CD8-positive, alpha-beta memory T cell (primary cell): ENCODE measurements around the gene ITGA6. TPM values are rescaled to one million over a fixed set of nuclear protein-coding genes. Genes with fewer than 3 reads are reported as not detected.

ENCODE experiments used
- CTCF ChIA-PET: fragments of 350-600 bp; sonication (Branson Sonifier 250); formaldehyde crosslinking; loops from one replicate; lab custom pipeline; 2021; ENCODE audit warnings: antibody characterized with exemption; lab: Charles Lee
- POLR2A ChIA-PET: fragments of 350-600 bp; sonication (Branson Sonifier 250); formaldehyde crosslinking; loops from one replicate; lab custom pipeline; 2021; ENCODE audit warnings: antibody characterized with exemption; lab: Charles Lee
- DNase-seq, 5 donors: peaks; one replicate each; pipeline versions ENCODE4 v3.0.0 to v3.0.0-alpha.2; 2020 to 2022; ENCODE audit warnings: mixed read lengths in 1 of 5
- H3K27ac ChIP-seq: one replicate; pipeline ENCODE4 v1.7.0; 2013; ENCODE audit warnings: low read depth, mild to moderate bottlenecking, low read length, moderate library complexity
- H3K27me3 ChIP-seq: 2 replicates; pipeline ENCODE4 v1.7.0; 2013; ENCODE audit warnings: low read length, mild to moderate bottlenecking; ENCODE audit not compliant: insufficient read depth, poor library complexity, severe bottlenecking
- H3K36me3 ChIP-seq: 2 replicates; pipeline ENCODE4 v1.7.0; 2013; ENCODE audit warnings: mild to moderate bottlenecking, low read length, moderate library complexity; ENCODE audit not compliant: insufficient read depth
- H3K4me1 ChIP-seq: 2 replicates; pipeline ENCODE4 v1.7.0; 2013; ENCODE audit warnings: mild to moderate bottlenecking, low read length, moderate library complexity; ENCODE audit not compliant: insufficient read depth
- H3K4me3 ChIP-seq: 2 replicates; pipeline ENCODE4 v1.7.0; 2013; ENCODE audit warnings: mild to moderate bottlenecking, low read length
- H3K9me3 ChIP-seq: 2 replicates; pipeline ENCODE4 v1.7.0; 2013; ENCODE audit warnings: mild to moderate bottlenecking, low read length
- H3K27ac Mint-ChIP-seq, 8 donors: one replicate each; pipeline ENCODE4 v1.8.0; 2020 to 2021; ENCODE audit warnings: mixed read lengths in 8 of 8, mild to moderate bottlenecking in 6 of 8, inconsistent platforms in 3 of 8, moderate library complexity in 3 of 8
- H3K27me3 Mint-ChIP-seq, 2 donors: one replicate each; pipeline ENCODE4 v1.8.0; 2020 to 2021; ENCODE audit warnings: mixed read lengths in 2 of 2, mild to moderate bottlenecking in 1 of 2, moderate library complexity in 1 of 2
- H3K36me3 Mint-ChIP-seq, 3 donors: one replicate each; pipeline ENCODE4 v1.8.0; 2020 to 2021; ENCODE audit warnings: mixed read lengths in 3 of 3, inconsistent platforms in 1 of 3, mild to moderate bottlenecking in 1 of 3
- H3K4me1 Mint-ChIP-seq, 3 donors: one replicate each; pipeline ENCODE4 v1.8.0; 2020 to 2021; ENCODE audit warnings: mixed read lengths in 3 of 3, inconsistent platforms in 1 of 3, mild to moderate bottlenecking in 1 of 3
- H3K4me3 Mint-ChIP-seq, 7 donors: one replicate each; pipeline ENCODE4 v1.8.0; 2020 to 2021; ENCODE audit warnings: mixed read lengths in 7 of 7, mild to moderate bottlenecking in 6 of 7, moderate library complexity in 4 of 7, inconsistent platforms in 2 of 7
- H3K9me3 Mint-ChIP-seq, 5 donors: one replicate each; pipeline ENCODE4 v1.8.0; 2020 to 2022; ENCODE audit warnings: mixed read lengths in 5 of 5, mild to moderate bottlenecking in 3 of 5, moderate library complexity in 2 of 5, inconsistent platforms in 1 of 5
- polyA plus RNA-seq: library from polyadenylated mRNA; unstranded; fragments of 300-500 nt; fragmentation: Illumina TruSeq; gene quantifications from one replicate; pipeline ENCODE4 v1.2.3, GENCODE V29; 2021
- total RNA-seq, 2 experiments: library from RNA; stranded (reverse); gene quantifications; one replicate each; pipeline ENCODE4 v1.2.3, GENCODE V29; 2021

The ITGA6 gene
- total and polyA plus RNA-seq, 3 experiments from 2014 or later: 8.0 to 39.4 (median 9.0) TPM

- Mint-ChIP-seq H3K4me1 (peaks cover 32 to 44% (median 43%) of the 10 kb centered on the region in 3 donors), H3K36me3 (peaks cover 0 to 7% (median 0%) of the 10 kb centered on the region in 3 donors), H3K9me3 (no peaks in the 10 kb centered on the region), H3K27ac (no peak overlapping the region), H3K4me3 (peak overlapping the region in 1 of 7 donors; percentile 55), H3K27me3 (no peaks in the 10 kb centered on the region)
- DNase-seq: no peak
- Histone ChIP-seq H3K36me3 (no peaks in the 10 kb centered on the region), H3K4me3 (no peak overlapping the region), H3K4me1 (peaks cover 53% of the 10 kb centered on the region), H3K27ac (no peak overlapping the region), H3K9me3 (no peaks in the 10 kb centered on the region), H3K27me3 (no peaks in the 10 kb centered on the region)
- CTCF ChIA-PET: interaction anchor here (1.2 kb wide), 1 partner anchor 13 kb away, joined by 3 read pairs; no protein-coding TSS in a partner anchor
- POLR2A ChIA-PET: no interaction called here
These were observed 125.3 kb downstream of the ITGA6 start for GRCh38 chr2:172552547-172553291.

DNA sequence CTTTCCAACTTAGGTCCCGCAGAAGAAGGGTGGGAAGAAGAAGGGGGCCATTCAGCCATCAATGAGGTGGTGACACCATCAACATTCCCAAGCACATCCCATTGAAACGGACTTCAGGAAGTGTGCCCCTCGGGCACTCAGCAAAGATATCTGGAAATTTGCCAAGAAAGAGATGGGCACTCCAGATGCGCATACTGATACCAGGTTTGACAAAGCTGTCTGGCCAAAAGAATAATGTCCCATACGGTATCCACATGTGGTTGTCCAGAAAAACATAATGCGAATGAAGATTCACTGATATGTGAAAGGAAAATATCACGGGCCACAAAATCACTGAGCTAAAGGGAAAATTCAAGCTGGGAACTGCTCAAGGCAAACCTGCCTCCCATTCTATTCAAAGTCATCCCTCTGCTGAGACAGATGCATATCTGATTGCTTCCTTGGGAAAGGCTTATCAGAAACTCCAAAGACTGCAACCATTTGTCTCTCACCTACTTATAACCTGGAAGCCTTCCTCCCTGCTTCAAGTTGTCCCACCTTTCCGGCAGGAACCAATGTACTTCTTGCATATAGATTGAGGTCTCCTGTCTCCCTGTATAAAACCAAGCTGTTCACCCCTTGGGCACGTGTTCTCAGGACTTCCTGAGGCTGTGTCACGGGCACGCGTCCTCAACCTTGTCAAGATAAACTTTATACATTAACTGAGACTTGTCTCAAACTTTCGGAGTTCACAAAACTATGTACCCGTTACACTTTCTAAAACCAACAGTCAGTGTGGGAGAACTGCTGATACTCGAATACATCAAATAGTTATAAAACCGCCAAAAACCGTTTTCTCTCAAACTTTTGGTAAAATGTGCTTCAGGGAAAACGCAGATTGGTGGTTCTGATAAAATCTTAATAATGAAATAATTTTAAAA is 127.2 kb downstream of the ITGA6 start:
- Mint-ChIP-seq H3K9me3 (no peaks in the 10 kb centered on the region), H3K27me3 (no peaks in the 10 kb centered on the region), H3K36me3 (peaks cover 0 to 10% (median 0%) of the 10 kb centered on the region in 3 donors), H3K4me3 (peak overlapping the region; percentile 21 to 98 (median 96)), H3K4me1 (peaks cover 32 to 49% (median 47%) of the 10 kb centered on the region in 3 donors), H3K27ac (peak overlapping the region in 4 of 8 donors; percentile 12 to 90 (median 48))
- Histone ChIP-seq H3K4me1 (peaks cover 55% of the 10 kb centered on the region), H3K27me3 (no peaks in the 10 kb centered on the region), H3K27ac (peak overlapping the region; percentile 45), H3K9me3 (no peaks in the 10 kb centered on the region), H3K36me3 (no peaks in the 10 kb centered on the region), H3K4me3 (peak overlapping the region; percentile 75)
- ChIA-PET CTCF (interaction anchor here (1.0 kb wide), 1 partner anchor 93 kb away, joined by 3 read pairs; no protein-coding TSS in a partner anchor), POLR2A (interaction anchor here (0.5 kb wide), 1 partner anchor 127 kb away, joined by 4 read pairs; no protein-coding TSS in a partner anchor)
- peak in 1 of 5 donors; percentile 8 for DNase-seq

DNA sequence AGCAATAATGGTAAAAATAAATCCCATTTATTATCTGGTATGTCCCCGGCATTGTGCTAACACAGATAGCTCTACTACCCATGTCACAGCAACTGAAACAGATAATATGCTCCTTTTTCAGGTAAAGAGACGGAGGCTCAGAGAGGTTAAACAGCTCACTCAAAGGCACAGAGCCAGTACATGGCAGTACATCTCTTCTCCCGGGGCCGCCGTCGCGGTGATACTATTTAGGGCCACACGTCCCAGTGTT is 127.8 kb downstream of the ITGA6 start:
- Histone ChIP-seq H3K9me3 (no peaks in the 10 kb centered on the region), H3K27me3 (no peaks in the 10 kb centered on the region), H3K4me3 (peak overlapping the region; percentile 75), H3K36me3 (no peaks in the 10 kb centered on the region), H3K27ac (peak overlapping the region; percentile 45), H3K4me1 (peaks cover 49% of the 10 kb centered on the region)
- Mint-ChIP-seq H3K9me3 (no peaks in the 10 kb centered on the region), H3K27ac (peak overlapping the region; percentile 59 to 97 (median 92)), H3K27me3 (no peaks in the 10 kb centered on the region), H3K4me1 (peaks cover 26 to 43% (median 41%) of the 10 kb centered on the region in 3 donors), H3K36me3 (peaks cover 0 to 10% (median 0%) of the 10 kb centered on the region in 3 donors), H3K4me3 (peak overlapping the region; percentile 88 to 98 (median 96))
- ChIA-PET POLR2A (no interaction called here), CTCF (interaction anchor here (1.0 kb wide), 1 partner anchor 93 kb away, joined by 3 read pairs; no protein-coding TSS in a partner anchor)
- no peak for DNase-seq

Other genes starting within 250 kb of the ITGA6 start
- 10 to 100 TPM; 15.5 TPM for gene PDK1, start 128.5 kb downstream of the ITGA6 start, total RNA-seq
- gene PDK1, start 128.5 kb downstream of the ITGA6 start, polyA plus RNA-seq: 12.6 TPM